ENCODE measurements around the gene NMNAT2. TPM values are rescaled to one million over a fixed set of nuclear protein-coding genes. Genes with fewer than 3 reads are reported as not detected.

The NMNAT2 gene
- total RNA-seq, 4 donors from 2014 or later, result 1.0 to 4.5 (median 2.4) TPM

DNA sequence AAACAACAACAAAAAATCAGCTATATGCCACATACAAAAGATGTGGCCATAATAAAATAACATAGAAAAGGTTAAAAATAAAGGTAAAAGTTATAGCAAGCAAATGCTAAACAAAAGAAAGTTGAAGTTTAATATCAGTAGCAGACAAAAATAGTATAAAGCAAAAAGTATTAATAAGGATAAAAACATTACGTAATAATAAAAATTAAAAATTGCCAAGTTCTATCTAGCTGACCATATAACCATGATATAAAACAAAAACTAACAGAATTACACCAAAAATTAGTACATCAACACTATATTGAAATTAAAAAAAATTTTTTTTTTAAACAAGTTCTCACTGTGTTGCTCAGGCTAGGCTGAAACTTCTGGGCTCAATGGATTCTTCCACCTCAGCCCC, 38.6 kb upstream of the NMNAT2 start:
- TF ChIP-seq, protein P1, sequence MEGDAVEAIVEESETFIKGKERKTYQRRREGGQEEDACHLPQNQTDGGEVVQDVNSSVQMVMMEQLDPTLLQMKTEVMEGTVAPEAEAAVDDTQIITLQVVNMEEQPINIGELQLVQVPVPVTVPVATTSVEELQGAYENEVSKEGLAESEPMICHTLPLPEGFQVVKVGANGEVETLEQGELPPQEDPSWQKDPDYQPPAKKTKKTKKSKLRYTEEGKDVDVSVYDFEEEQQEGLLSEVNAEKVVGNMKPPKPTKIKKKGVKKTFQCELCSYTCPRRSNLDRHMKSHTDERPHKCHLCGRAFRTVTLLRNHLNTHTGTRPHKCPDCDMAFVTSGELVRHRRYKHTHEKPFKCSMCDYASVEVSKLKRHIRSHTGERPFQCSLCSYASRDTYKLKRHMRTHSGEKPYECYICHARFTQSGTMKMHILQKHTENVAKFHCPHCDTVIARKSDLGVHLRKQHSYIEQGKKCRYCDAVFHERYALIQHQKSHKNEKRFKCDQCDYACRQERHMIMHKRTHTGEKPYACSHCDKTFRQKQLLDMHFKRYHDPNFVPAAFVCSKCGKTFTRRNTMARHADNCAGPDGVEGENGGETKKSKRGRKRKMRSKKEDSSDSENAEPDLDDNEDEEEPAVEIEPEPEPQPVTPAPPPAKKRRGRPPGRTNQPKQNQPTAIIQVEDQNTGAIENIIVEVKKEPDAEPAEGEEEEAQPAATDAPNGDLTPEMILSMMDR (IDR thresholded peaks at IDR 0.05; ENCODE audit: low read depth), result no peak

GRCh38 chr1:183454377-183454776, 36.2 kb upstream of the NMNAT2 start:
- TF ChIP-seq, protein P1 (IDR thresholded peaks at IDR 0.05; ENCODE audit: low read depth), result no peak

- TF ChIP-seq, protein P1 (IDR thresholded peaks at IDR 0.05; ENCODE audit: low read depth), result no peak
Observed at GRCh38 chr1:183450093-183450492, 31.9 kb upstream of the NMNAT2 start.

- TF ChIP-seq, protein P1 (IDR thresholded peaks at IDR 0.05; ENCODE audit: low read depth), result no peak
Observed at GRCh38 chr1:183449223-183449770, 31.1 kb upstream of the NMNAT2 start.

GRCh38 chr1:183444243-183444642, 26.1 kb upstream of the NMNAT2 start:
- TF ChIP-seq, protein P1 (IDR thresholded peaks at IDR 0.05; ENCODE audit: low read depth), result no peak

DNA sequence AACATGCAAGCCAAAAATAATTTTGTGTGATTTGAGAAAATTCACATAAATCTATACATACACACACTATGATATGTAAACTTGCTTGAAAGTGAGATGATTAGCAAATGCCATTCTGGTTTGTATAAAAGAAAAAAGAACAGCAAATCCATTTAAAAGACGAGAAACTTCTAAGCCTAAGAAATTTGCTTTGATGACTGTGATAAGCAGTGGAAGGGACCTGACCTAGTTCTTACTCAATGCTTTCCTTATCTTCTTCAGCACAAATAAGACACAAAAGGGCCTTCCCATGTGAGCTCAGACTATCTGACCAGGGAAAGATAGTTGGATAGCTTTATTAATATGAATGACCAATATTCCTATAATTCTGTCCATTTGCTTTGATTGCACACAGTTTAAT, 25.3 kb upstream of the NMNAT2 start:
- TF ChIP-seq, protein P1 (IDR thresholded peaks at IDR 0.05; ENCODE audit: low read depth), result no peak

- TF ChIP-seq, protein P1 (IDR thresholded peaks at IDR 0.05; ENCODE audit: low read depth), result no peak
Observed at GRCh38 chr1:183443011-183443410, 24.8 kb upstream of the NMNAT2 start.
